ENCODE measurements around the gene SLIT3.

DNA sequence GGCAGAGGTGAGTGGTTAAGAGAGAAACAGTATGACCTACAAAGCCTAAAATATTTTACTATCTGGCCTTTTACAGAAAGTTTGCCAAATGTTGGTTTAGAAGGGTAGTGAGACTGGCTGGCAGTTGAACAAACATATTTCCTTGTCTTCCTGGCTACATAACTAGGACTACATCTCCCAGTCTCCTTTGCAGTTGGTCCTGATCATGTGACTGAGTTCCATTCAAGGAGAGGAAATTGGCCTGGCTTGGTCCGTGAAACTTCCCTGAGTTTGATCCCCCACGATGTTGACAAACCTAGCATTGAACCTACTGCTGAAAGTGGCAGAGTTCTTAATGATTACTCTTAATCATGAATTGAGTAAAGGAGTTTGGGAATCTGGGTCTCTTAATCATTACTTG lies 280.8 kb downstream of the SLIT3 start:
- TF ChIP-seq CTCF (IDR thresholded peaks at IDR 0.05) = no peak
- TF ChIP-seq POLR2A (IDR thresholded peaks at IDR 0.05) = no peak
